B cell (primary cell): ENCODE data around the gene GGTLC2. TPM values are rescaled to one million over a fixed set of nuclear protein-coding genes. Genes with fewer than 3 reads are reported as not detected.
"Not testable (repeated sequence)": the region's sequence is repeated elsewhere in the genome, so short reads cannot be mapped to it uniquely, and the experiment has no call there.

ENCODE experiments used
- ATAC-seq: fragments of 200-7000 bp; cut with Tn5 transposase; one replicate; pipeline ENCODE4 v1.10.0; 2021; ENCODE audit warnings: low read depth, mild to moderate bottlenecking, moderate number of reproducible peaks, moderate library complexity
- CTCF ChIA-PET: fragments of 350-600 bp; sonication (Branson Sonifier 250); formaldehyde crosslinking; loops from one replicate; lab custom pipeline; 2021; ENCODE audit warnings: antibody characterized with exemption, inconsistent platforms; lab: Charles Lee
- POLR2A ChIA-PET: fragments of 350-600 bp; sonication (Branson Sonifier 250); formaldehyde crosslinking; loops from one replicate; lab custom pipeline; 2021; ENCODE audit warnings: antibody characterized with exemption; lab: Charles Lee
- DNase-seq: peaks from one replicate; pipeline ENCODE4 v3.0.0; 2013
- H2AFZ ChIP-seq: 2 replicates; pipeline ENCODE4 v1.6.1; 2012; ENCODE audit warnings: mild to moderate bottlenecking, low read depth, low read length; ENCODE audit not compliant: insufficient read depth, poor library complexity, severe bottlenecking
- H3K27ac ChIP-seq, 2 donors: 1 replicate in 1 of 2; 2 replicates in 1 of 2; pipeline ENCODE4 v1.5.1; 2012 to 2013; ENCODE audit warnings: low read length in 2 of 2, mild to moderate bottlenecking in 2 of 2, moderate library complexity in 1 of 2
- H3K27me3 ChIP-seq, 4 experiments: fragments of 200-600 bp in 1 of 4; sonication (generic) in 1 of 4; replicated peaks in 1 of 4; 1 replicate in 2 of 4; 2 replicates in 2 of 4; pipeline versions ENCODE4 v1.6.1 to v1.7.0; 2013 to 2016; ENCODE audit warnings: low read length in 3 of 4, mild to moderate bottlenecking in 2 of 4, mixed read lengths in 1 of 4, moderate library complexity in 1 of 4; ENCODE audit not compliant: insufficient read depth in 4 of 4, control insufficient read depth in 3 of 4; ENCODE audit errors: control extremely low read depth in 1 of 4
- H3K36me3 ChIP-seq, 2 experiments: replicated peaks in 1 of 2; 1 replicate in 1 of 2; 2 replicates in 1 of 2; pipeline versions ENCODE4 v1.6.1 to v1.7.1; 2013; ENCODE audit warnings: low read length in 1 of 2; ENCODE audit not compliant: insufficient read depth in 2 of 2, control insufficient read depth in 1 of 2; ENCODE audit errors: control extremely low read depth in 1 of 2, extremely low read depth in 1 of 2
- H3K4me1 ChIP-seq, 2 donors: fragments of 200-600 bp in 1 of 2; sonication (generic) in 1 of 2; 1 replicate in 1 of 2; 2 replicates in 1 of 2; pipeline versions ENCODE4 v1.5.1 to v1.6.1; 2013 to 2017; ENCODE audit warnings: low read length in 2 of 2; ENCODE audit not compliant: control insufficient read depth in 2 of 2, insufficient read depth in 2 of 2
- H3K4me2 ChIP-seq: replicated peaks from 2 replicates; pipeline ENCODE3; 2012; ENCODE audit warnings: mild to moderate bottlenecking, low read depth, low read length; ENCODE audit not compliant: poor library complexity, severe bottlenecking
- H3K4me3 ChIP-seq, 5 experiments: fragments of 200-600 bp in 1 of 5; sonication (generic) in 1 of 5; 1 replicate in 3 of 5; 2 replicates in 2 of 5; pipeline versions ENCODE4 v1.5.1 to v1.7.0; 2011 to 2016; ENCODE audit warnings: low read length in 4 of 5, mild to moderate bottlenecking in 4 of 5, low read depth in 2 of 5, control low read depth in 1 of 5, moderate library complexity in 1 of 5; ENCODE audit not compliant: insufficient read depth in 1 of 5; ENCODE audit errors: control extremely low read depth in 1 of 5, extremely low read depth in 1 of 5
- H3K79me2 ChIP-seq: fragments of 200-600 bp; sonication (generic); one replicate; pipeline ENCODE4 v1.6.0; 2016; ENCODE audit warnings: low read length; ENCODE audit not compliant: control insufficient read depth, insufficient read depth
- H3K9ac ChIP-seq: fragments of 200-600 bp; sonication (generic); 2 replicates; pipeline ENCODE4 v1.6.1; 2017; ENCODE audit warnings: mild to moderate bottlenecking, low read length, moderate library complexity
- H3K9me3 ChIP-seq, 3 donors: one replicate each; pipeline versions ENCODE4 v1.6.1 to v1.7.1; 2013; ENCODE audit warnings: low read length in 2 of 3; ENCODE audit not compliant: control insufficient read depth in 2 of 3, insufficient read depth in 1 of 3; ENCODE audit errors: control extremely low read depth in 1 of 3
- H4K20me1 ChIP-seq: 2 replicates; pipeline ENCODE4 v1.6.0; 2012; ENCODE audit warnings: mild to moderate bottlenecking, low read length; ENCODE audit not compliant: insufficient read depth, control insufficient read depth, poor library complexity, severe bottlenecking
- H3K27ac Mint-ChIP-seq: one replicate; pipeline ENCODE4 v1.8.0; 2021; ENCODE audit warnings: mixed read lengths
- H3K27me3 Mint-ChIP-seq: one replicate; pipeline ENCODE4 v1.8.0; 2021; ENCODE audit warnings: mixed read lengths
- H3K4me1 Mint-ChIP-seq: one replicate; pipeline ENCODE4 v1.8.0; 2021; ENCODE audit warnings: mixed read lengths
- H3K4me3 Mint-ChIP-seq: one replicate; pipeline ENCODE4 v1.8.0; 2021; ENCODE audit warnings: mixed read lengths
- H3K9me3 Mint-ChIP-seq: one replicate; pipeline ENCODE4 v1.8.0; 2022; ENCODE audit warnings: mixed read lengths; ENCODE audit not compliant: insufficient read depth
- WGBS: methylation state at CpG from one replicate; pipeline ENCODE4 v1.1.5; 2013; ENCODE audit warnings: missing lambda C conversion rate; ENCODE audit not compliant: insufficient coverage; 5-methylcytosine and 5-hydroxymethylcytosine counted together
- intact Hi-C: fragments of 100-400 bp; cut with micrococcal nuclease; formaldehyde crosslinking; loops from one replicate; pipeline ENCODE4 v1.10.0; 2022
- polyA plus RNA-seq: library from polyadenylated mRNA; depleted of rRNA; stranded (reverse); fragments of >200 nt; gene quantifications from 2 replicates; pipeline ENCODE4 v1.2.3, GENCODE V29; 2012
- total RNA-seq, 2 donors: library from RNA; stranded (reverse); fragments of 120-200 nt in 1 of 2; gene quantifications; 1 replicate in 1 of 2; 2 replicates in 1 of 2; pipeline versions ENCODE4 v1.2.3 to v1.2.4, GENCODE V29; 2013 to 2022

Gene GGTLC2
- total and polyA plus RNA-seq, 2 donors (not counting 1 experiment from before 2014, with no cell fraction given): not detected

GRCh38 chr22:22648863-22649536, 4.6 kb downstream of the GGTLC2 start:
- H3K9me3 ChIP-seq, H3K27me3 Mint-ChIP-seq, POLR2A ChIA-PET, H3K4me1 ChIP-seq, H2AFZ ChIP-seq, H3K9me3 Mint-ChIP-seq, H3K27ac ChIP-seq, H3K4me3 ChIP-seq, H3K79me2 ChIP-seq, H3K9ac ChIP-seq, H3K4me2 ChIP-seq, DNase-seq, H3K4me3 Mint-ChIP-seq, CTCF ChIA-PET, H3K27ac Mint-ChIP-seq, ATAC-seq, H3K36me3 ChIP-seq, H4K20me1 ChIP-seq, H3K27me3 ChIP-seq: not testable (repeated sequence)
- peaks cover 12% of the 10 kb centered on the region for H3K4me1 Mint-ChIP-seq
- intact Hi-C loops: loop anchor here (2.0 kb wide), 1 partner anchor 308 kb away; no protein-coding TSS in a partner anchor
- 80% methylated on average over 1 of the region's 9 CpGs for whole genome bisulfite sequencing

- CTCF ChIA-PET, DNase-seq, H3K27me3 Mint-ChIP-seq, H3K4me3 Mint-ChIP-seq, H3K4me3 ChIP-seq, H3K9ac ChIP-seq, H4K20me1 ChIP-seq, H3K27ac Mint-ChIP-seq, H3K27me3 ChIP-seq, H3K4me2 ChIP-seq, H3K79me2 ChIP-seq, H3K9me3 Mint-ChIP-seq, H3K9me3 ChIP-seq, ATAC-seq, H3K27ac ChIP-seq, POLR2A ChIA-PET, H3K36me3 ChIP-seq, H2AFZ ChIP-seq: not testable (repeated sequence)
- H3K4me1 Mint-ChIP-seq: peaks cover 15% of the 10 kb centered on the region
- intact Hi-C loops: loop anchor here (2.0 kb wide), 1 partner anchor 307 kb away; no protein-coding TSS in a partner anchor
- H3K4me1 ChIP-seq: peaks cover 0 to 14% of the 10 kb centered on the region in 2 donors
- WGBS: no CpG with 5 or more reads among the region's 8 CpGs
These were observed 5.3 kb downstream of the GGTLC2 start for GRCh38 chr22:22649761-22650160.

GRCh38 chr22:22650398-22650797, 6.0 kb downstream of the GGTLC2 start:
- H3K9me3 Mint-ChIP-seq, H3K27me3 Mint-ChIP-seq, intact Hi-C loops: not testable (repeated sequence)

GRCh38 chr22:22650803-22651515, 6.5 kb downstream of the GGTLC2 start:
- H3K27ac Mint-ChIP-seq, CTCF ChIA-PET, H2AFZ ChIP-seq, H3K4me3 Mint-ChIP-seq, DNase-seq, H3K9me3 ChIP-seq, H3K79me2 ChIP-seq, H3K9ac ChIP-seq, POLR2A ChIA-PET, H3K9me3 Mint-ChIP-seq, H3K27ac ChIP-seq, H4K20me1 ChIP-seq, H3K4me2 ChIP-seq, H3K27me3 Mint-ChIP-seq, H3K27me3 ChIP-seq, H3K4me3 ChIP-seq, intact Hi-C loops, H3K36me3 ChIP-seq, ATAC-seq: not testable (repeated sequence)
- H3K4me1 Mint-ChIP-seq: peaks cover 22% of the 10 kb centered on the region
- 100% methylated on average over 1 of the region's 8 CpGs for WGBS
- H3K4me1 ChIP-seq: peaks cover 0 to 14% of the 10 kb centered on the region in 2 donors

More at GRCh38 chr22:22650398-22650797, 6.0 kb downstream of the GGTLC2 start:
- H4K20me1 ChIP-seq, ATAC-seq, POLR2A ChIA-PET, H3K4me3 ChIP-seq, H3K36me3 ChIP-seq, H3K79me2 ChIP-seq, H3K27ac ChIP-seq, CTCF ChIA-PET, H3K9me3 ChIP-seq, H3K27ac Mint-ChIP-seq, H3K27me3 ChIP-seq, H3K9ac ChIP-seq, H3K4me3 Mint-ChIP-seq, H2AFZ ChIP-seq, DNase-seq, H3K4me2 ChIP-seq: not testable (repeated sequence)
- WGBS: 100% methylated on average over 1 of the region's 9 CpGs
- H3K4me1 Mint-ChIP-seq: peaks cover 21% of the 10 kb centered on the region
- H3K4me1 ChIP-seq: peaks cover 0 to 14% of the 10 kb centered on the region in 2 donors
